EH (cell line): ENCODE data around the gene TRMT44.
"Not testable (repeated sequence)": the region's sequence is repeated elsewhere in the genome, so short reads cannot be mapped to it uniquely, and the experiment has no call there.

Source experiments
- DNase-seq: peaks from one replicate; pipeline ENCODE4 v3.0.0-alpha.2; 2015; ENCODE audit warnings: low read depth

The TRMT44 gene

DNA sequence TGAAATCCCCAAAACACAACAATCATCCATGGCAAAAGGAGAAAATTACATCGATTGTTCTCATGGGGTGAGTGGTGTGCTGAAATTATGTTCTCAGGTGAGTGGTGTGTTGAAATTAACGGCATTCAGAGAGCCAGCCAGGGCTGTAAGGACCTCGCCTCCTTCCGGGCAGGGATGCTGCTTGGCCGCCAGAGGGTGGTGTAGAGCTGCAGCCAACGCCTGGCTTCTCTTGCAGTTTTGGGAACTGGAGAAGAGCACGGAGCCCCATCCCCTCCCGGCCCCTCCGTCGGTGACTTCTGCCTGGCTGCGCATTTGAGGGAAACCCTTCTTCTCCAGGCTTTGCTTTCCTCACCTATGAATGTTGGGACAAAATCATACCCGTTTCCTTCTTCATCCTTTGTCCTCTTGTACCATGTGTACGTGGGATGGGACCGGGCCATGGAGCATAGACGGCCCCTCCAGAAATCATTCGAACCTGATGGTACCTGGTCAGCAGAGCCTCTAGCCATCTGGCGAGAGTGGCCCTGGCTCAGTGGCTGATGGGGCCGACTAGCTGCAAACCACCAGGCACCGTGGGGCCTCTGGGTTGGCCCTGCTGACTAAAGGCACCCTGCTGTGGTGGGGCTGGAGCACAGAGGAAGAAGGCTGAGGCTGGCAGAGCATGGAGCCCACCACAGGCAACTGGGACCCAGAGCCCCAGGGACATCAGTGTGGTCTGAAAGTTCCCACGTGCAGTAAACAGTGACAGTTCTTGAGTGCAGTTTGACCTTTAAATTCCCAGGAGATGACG, 28.4 kb downstream of the TRMT44 start:
- peak; percentile 68 for DNase-seq

DNA sequence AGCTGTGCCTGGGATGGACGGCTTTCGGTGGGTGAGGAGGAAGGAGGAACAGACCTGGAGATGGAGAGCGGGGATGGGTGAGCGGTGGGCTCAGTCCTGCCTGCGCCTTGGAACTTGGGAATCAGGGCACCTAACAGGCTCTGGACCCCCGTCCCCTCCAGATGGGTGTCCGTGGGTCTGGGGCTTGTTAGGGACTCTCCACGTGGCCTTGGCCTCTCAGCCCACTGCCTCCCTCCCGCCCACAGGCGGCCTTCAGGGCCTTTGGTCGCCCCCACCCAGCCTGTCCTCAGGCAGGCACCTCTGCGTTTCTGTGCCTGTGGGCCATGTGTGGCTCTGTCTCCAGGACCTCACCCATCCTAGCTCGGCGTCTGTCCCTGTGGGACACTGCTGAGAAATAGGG, 29.0 kb downstream of the TRMT44 start:
- DNase-seq, result no peak

DNA sequence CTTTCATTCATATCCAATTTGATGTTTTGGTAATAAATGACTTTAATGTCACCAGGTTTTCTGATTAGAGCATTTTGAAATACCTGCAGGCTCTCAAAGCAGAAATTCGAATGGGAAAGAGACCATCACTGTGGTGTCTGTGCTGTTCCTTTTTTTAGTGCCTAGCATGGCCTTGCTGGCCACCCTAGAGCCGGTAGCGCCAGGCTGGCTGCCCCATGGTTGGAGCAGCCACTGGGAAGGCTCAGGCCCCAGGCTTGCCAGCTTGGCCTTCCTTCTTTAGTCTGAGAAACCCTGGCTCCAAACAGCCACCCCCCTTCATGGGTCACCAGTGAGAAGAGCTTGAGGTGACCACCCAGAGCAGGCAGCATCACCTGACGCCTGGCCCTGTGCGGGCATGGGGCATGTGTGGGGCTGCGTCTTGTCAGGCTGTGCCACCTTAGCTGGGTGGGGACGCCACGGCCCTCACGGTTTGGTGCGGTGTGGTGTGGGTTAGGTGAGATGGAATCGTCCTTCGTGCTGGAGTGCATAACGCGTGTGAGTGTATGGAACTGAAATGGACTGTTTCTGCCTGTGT, 30.0 kb downstream of the TRMT44 start:
- no peak for DNase-seq

DNA sequence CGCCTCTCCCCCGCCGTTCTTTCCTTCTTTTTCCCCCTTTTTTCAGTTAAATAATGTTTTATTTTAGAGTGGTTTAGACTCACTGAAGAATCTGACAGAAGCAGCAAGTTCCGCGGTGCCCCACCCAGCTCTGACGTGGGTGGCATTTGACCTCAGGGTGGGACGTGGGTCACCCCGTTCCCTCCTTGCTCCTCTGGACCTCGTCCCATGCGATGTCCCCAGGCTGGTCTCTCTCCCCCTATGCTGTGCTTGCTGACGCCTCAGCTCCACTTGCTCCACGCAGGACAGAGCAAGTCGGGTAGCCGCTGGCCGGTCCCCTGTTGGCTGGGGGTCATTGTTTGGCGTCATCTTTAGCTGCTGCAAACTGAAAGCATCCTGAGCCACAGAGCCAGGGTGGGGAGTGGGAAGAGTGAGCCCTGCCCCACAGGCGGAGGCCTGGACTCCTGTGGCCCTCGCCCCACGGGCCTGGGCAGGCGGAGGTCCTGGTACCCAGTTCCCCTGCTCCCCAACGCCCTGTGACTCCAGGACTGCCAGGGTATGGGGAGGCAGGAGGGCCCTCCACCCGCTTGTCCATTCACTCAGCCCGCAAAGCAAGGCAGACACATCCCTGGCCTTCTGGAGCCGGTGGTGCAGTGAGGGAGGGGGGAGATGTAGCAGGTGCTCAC, 30.8 kb downstream of the TRMT44 start:
- no peak for DNase-seq

DNA sequence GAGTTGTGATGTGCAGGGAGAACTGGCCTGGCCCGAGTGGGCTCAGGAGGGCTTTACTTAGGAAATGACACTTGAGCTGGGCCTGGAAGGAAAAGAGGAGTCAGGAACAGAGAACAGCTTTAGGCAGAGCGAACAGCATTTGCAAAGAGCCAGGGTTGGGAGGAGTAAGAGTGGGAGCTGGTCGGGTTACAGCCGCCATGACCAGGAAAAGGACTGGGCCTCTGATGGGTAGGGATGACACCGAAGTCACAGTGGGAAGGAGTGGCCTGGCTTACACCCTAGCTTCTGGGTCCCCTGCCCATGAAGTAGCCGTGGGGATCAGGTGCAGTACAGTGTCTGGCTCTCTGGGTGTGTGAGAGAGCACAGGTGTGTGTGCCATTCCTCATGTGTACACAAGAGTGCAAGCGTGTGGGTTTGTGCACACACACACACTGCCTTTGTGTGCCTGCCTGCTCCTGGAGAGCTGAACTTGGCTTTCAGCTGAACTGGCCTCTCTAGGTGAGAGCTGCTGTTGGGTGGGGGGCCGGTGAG, 31.6 kb downstream of the TRMT44 start:
- peak; percentile 23 for DNase-seq

DNA sequence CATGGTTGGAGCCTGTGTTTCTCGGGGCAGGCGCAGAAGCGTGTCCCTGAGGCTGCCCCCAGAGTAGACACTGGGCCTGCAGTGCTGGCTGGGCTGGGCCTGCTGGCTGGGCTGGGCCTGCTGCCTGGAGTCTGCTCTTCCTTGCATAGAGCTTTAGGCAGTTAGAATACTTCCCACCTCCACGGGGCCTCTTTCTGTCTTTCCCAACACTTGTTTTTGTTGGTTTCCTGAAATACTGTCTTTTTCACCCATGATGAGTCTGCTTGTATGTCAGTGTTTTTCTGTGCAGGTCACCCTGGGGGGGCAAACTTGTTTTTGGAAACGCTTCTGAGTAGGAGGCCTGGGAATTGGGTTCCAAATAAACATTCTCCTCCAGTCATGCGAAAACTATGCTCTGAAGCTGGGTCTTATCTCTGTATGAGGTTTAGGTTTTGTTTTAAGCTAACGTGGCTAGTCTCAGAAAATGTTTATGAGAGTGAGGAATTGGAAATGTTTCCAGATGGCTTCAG, 32.2 kb downstream of the TRMT44 start:
- peak; percentile 99 for DNase-seq

DNA sequence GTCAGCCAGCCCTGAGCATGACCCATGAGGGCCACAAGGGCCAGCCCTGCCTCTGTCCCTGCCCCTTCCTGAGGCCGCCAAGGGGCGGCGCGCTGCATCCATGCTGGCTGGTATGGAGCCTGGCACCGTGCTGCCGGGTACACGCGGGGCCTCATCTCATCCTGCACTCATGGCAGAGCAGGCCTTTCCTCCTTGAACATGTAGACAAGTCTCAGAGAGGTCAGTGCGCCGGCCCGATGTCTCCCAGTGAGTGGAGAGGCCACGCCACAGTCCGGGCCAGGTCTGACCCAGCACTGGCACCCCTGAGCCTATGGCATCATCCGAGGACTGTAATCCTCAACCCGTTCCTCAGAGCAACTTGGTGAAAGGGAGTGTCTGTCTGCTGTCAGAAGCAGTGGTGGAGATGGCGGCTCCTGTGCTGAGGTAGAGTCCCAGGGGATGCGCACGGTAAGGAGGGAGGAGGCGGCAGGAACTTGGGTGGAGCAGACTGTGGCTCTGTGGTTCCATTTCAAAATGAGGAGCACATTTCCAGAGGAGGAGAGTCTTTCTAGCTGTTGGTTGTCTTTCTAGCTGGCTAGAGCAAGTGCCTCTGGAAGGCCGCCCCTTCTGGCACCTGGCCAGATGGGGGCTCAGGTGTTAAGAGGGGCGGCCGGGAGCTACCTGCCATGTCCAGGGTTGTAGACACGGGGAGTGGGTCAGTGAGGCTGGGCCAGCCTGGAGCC, 32.8 kb downstream of the TRMT44 start:
- no peak for DNase-seq

DNA sequence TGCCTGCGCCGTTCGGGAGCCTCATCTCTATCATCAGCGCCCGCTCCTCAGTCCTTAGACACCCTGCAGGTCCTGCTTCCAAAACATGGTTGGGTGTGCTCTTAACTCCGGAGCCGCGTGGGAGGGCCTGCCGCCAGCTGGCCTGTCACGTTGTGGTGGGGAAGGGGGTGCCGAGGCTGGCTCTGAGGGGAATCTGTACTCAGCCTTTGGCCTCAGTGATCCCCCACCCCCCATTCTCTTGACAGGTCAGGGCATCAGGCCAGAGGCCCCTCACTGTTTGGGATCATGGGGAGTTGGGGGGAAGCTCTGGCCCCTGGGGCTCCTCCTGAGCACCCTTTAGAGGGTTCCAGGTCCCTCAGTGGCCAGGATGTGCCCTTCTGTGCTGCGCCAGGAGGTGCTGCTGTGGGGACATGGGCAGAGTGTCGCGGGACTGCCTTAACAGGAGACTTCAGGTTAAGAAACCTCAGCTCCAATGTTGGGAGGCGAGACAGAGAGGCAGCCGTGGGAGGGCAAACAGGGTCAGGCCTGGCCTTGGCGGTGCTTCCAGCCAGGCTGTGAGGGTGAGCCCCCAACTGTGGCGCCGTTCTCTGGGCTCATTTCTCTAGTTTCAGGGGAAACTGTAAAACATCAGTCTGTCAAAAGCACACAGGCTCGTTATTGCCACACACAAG, 33.5 kb downstream of the TRMT44 start:
- no peak for DNase-seq

DNA sequence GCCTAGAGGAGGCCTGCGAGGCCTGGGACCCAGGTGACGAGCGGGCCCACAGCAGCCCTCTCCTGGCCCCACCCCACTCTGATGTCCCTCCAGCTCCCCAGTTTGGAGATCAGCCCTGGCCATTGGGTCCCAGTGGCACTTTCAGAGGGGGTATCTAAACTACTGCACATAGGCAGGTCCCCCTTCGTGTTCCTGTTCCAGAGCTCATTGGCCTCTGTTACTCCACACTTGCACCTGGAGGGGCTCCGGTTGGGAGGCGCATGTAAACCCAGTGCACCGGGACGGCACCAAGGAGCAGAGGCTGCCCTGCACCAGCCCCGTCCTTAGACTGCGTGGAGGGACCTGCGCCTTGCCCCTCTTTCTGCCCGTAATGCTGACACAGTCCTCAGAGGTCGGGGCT, 34.3 kb downstream of the TRMT44 start:
- no peak for DNase-seq

DNA sequence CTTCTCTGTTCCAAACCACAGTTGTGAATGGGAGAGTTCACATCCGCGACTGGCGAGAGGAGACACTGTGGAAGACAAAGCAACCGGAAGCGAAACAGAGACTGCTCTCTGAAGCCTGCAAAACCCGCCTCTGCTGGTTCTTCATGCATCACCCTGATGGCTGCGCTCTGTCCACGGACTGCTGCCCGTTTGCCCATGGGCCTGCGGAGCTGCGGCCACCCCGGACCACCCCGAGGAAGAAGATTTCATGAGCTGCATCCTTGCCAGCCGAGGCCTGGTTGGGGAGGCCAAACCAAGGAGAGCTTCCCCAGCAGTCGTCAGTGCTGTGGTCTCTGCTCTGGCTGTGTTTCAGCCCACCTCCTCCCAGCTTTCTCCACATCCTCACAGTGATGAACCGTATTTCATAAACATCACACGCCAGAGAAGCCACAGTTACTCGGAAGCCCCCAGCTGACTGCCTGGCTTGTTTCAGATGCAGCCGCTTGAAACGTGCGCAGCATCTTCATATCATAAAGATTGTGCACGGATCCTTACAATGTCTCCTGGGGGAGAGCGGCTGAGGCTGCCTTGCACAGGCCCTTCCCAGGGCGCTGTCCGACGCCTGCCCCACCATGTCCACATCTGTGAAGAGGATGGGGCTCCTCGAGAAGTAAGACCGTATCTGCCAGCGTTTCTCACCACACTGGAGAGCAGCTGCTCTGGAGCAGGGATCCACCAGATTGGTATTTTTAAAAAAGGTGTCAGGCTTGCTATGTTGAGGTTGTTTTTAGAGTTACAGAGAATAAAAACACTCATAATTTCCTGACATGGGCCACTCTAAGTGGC, 35.4 kb downstream of the TRMT44 start:
- no peak for DNase-seq

DNA sequence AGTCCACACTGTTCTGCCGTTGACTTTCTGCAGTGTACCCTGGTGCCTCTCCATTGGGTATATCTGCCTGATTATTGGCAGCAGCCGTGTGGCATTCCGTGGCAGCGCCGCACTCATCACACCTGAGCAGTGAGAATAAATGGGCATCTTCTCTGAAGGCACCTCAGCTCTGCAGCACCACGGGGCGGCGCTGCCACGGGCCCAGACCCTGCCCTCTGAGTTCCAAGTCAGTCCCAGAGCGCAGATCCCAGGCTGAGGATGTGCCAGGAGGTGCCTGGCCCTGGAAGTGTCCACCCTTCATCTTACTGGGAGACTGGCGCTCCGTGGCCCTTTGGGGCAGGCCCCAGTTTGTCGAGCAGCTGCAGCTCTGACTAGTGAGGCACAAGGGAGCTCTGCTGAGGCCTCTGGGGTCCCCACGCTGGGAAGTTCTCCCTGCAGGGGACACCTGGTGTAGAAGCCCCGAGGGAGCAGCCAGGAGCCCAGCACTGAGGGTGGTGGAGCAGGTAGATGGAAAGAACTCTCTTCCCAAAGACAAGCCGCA, 36.6 kb downstream of the TRMT44 start:
- DNase-seq, result no peak

DNA sequence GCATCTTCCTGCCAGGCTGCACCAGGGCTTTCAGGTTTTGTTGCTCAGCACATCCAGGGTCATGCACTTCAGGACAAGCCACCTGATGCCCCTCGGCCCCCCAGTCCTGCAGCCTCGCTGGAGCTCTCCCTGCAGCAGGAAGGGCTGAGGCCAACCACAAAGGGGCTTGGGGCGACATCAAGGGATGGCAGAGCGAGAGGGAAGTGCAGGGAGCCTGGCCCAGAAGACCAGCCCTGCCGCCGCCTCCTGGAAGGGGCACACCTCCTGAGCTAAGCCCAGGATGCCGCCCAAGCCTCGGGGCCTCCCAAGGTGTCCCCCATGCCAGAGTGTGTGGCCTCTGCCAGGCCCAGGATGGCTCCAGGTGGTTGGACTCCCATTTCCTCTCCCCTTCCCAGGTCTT, 37.1 kb downstream of the TRMT44 start:
- no peak for DNase-seq

DNA sequence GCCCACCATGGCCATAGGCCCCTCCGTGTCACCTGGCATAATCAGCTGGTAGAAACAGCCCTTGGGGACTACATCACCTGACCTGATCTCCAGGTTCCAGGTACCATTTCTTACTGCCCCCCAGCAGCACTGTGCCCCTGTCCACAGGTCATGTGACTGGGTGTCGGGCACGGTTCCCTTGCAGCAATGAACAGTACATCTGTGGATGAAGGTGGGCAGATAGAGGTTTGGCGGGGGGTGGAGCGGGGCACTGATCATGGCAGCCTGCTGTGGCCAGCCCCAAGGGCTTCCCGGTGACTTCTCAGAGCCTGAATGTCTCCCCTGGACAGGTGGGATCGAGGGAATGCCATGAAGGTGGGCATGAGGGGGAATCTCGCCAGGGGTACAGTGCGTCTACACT, 37.8 kb downstream of the TRMT44 start:
- no peak for DNase-seq

DNA sequence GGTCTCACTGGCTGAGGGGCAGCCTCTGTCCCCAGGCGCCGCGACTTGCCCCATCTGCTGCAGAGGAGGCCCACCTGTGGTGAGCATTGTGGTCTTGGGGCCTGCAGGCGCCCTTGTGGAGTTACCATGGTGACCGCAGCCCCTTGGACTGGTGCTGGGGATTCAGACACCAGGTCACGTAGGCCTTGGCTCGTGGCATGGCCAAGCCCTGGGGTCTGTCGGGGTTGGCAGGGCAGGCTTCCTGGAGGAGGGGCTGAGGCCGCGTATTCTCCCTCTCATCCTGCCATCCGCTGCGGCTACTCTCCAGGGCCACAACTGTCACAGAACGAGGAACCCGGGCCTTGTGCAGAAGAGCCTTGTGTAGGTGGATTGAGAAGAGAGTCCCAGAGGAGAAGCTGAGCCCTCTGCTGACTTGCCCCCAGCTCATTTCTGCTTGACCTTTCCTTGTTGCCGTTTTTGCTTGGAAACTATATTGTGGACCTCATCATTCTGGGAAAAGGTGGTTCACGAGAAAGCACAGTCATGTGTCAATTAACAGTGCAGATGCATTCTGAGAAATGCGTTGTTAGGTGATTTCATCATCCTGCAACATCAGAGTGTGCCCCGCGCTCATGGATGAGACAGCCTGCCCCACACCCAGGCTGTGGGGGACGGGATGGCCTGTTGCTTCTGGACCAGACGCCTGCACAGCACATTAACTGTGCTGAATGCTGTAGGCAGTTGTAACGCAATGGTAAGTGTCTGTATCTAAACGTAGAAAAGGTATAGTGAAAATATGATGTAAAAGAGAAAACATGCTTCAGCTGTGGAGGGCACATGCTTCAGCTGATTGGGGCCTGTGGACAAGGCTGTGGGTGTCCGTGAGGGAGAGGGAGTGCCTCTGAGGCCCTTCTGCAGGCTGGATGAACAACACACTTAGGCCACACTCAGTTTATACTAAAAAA, 38.5 kb downstream of the TRMT44 start:
- DNase-seq, result peak; percentile 41

DNA sequence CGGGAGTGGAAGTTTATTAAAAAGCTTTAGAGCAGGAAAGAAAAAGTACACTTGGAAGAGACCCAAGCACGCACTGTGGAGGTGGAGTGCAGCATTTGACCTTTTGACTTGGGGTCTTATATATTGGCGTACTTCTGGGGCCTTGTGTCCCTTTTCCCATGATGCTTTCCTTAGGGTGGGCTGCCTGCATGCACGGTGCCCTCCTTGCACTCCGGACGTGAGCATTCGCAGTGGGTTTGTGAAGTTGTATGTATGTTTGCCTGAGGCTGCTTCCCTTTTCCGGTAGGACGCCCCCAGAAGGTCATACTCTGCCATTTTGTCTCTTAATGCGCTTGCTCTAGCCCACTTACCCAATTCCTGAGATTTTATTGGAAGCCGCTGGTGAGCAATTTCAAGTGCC, 39.6 kb downstream of the TRMT44 start:
- DNase-seq, result no peak

DNA sequence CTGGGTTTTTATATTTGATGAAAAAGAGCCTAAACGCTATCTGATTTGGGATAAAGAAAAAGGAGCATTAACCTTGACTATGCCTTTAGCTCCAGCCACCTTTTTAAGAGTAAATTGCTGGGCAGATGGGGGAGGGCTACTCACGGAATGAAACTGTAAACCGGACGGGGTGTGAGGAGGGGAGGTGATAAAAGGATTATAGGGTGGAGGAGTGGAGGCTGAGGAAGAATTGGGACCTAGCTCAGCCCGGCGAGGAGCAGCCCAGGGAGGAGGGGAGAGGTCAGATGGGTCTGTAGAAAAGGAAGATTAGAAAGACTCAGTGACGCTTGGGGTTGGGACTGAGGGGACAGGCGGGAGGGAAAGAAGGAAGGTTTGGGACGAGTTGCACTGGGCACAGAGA, 46.1 kb downstream of the TRMT44 start:
- DNase-seq, result not testable (repeated sequence)

DNA sequence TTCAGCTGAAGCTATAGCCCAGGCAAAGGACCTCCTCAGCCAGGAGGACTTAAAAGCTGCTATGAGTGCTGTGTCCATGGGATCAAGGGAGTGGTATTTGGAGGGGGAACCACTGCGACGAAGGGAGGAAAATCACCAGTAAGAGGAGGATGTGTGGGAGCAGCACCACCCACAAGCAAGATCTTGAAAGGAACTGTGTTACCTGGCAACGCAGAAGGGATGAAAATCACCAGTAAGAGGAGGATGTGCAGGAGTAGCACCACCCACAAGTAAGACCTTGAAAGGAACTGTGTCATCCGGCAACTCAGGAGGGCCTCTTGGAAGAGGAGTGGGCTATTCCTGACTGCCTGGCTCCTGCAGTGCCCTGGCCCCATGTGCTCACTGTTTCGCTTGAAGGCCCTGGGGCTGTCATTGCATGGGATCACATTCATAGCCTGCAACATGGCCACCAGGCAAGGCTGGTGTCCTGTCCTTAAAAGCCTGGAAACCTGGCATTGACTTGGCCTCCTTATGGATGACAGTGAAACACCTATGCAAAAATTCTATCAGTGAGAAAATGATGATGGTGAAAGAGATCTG, 48.3 kb downstream of the TRMT44 start:
- no peak for DNase-seq

DNA sequence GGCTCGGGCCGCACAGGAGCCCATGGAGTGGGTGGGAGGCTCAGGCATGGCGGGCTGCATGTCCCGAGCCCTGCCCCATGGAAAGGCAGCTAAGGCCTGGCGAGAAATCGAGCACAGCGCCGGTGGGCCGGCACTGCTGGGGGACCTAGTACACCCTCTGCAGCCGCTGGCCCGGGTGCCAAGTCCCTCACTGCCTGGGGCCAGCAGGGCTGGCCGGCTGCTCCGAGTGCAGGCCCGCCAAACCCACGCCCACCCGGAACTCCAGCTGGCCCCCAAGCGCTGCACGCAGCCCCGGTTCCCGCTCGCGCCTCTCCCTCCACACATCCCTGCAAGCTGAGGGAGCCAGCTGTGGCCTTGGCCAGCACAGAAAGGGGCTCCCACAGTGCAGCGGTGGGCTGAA, 50.9 kb downstream of the TRMT44 start:
- not testable (repeated sequence) for DNase-seq

DNA sequence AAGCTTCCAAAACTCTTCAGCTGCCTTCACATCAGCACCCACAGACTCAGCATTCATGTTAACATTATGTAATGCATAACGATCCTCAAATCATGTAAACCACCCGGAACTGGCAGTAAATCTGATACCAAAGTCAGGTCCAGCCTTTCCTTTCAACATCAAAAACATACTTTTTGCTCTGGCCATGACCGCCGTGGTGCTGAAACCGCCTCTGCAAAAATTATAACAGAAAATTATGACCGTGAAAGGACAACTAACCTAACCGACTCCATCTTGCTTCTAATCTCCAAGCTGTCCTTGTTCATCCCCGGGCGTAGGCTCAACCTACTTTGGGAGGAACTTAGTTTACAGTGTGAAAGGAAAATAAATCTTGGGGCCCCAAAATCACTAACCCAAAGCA, 51.6 kb downstream of the TRMT44 start:
- no peak for DNase-seq
